HCT116 (cell line): ENCODE results near the gene EBLN1. TPM values are rescaled to one million over a fixed set of nuclear protein-coding genes. Genes with fewer than 3 reads are reported as not detected.

Experiments used
- ATAC-seq: fragments of 200-7000 bp; cut with Tn5 transposase; 2 replicates; pipeline ENCODE4 v1.9.1; 2020; ENCODE audit warnings: mild to moderate bottlenecking, moderate library complexity
- BruUV-seq: library from RNA; stranded (reverse); fragments of 400-500 nt; replicated peaks from 2 replicates; lab custom pipeline; 2021; lab: Mats Ljungman, UMichigan
- CTCF ChIA-PET: fragments of 300-600 bp; sonication (Branson Sonifier 250); formaldehyde crosslinking; loops from one replicate; lab custom pipeline; 2021; ENCODE audit warnings: antibody characterized with exemption; lab: Charles Lee
- POLR2A ChIA-PET: fragments of 300-600, 350-600 bp; sonication (Branson Sonifier 250); formaldehyde crosslinking; loops from one replicate; lab custom pipeline; 2021; ENCODE audit warnings: antibody characterized with exemption; lab: Charles Lee
- RAD21 ChIA-PET, 2 experiments: fragments of 300-600 bp; sonication (Branson Sonifier 250); formaldehyde crosslinking; loops; one replicate each; lab custom pipeline; 2023; ENCODE audit warnings: low total read pairs in 2 of 2; ENCODE audit not compliant: uncharacterized antibody in 2 of 2, unreplicated experiment in 2 of 2, low non-redundant PET in 1 of 2; lab: Charles Lee
- DNase-seq: peaks from one replicate; pipeline ENCODE4 v3.0.0-alpha.2; 2010; ENCODE audit warnings: low read depth, low spot score
- H2AFZ ChIP-seq: fragments of 200-600 bp; shearing (Covaris generic), sonication (generic); 2 replicates; pipeline ENCODE4 v1.6.1; 2017; ENCODE audit warnings: low read depth, mixed run types, mixed read lengths, antibody characterized with exemption, low read length; ENCODE audit not compliant: poor library complexity, severe bottlenecking
- H3K27ac ChIP-seq: 2 replicates; pipeline ENCODE4 v1.5.1; 2012; ENCODE audit warnings: low read depth, low read length
- H3K27me3 ChIP-seq: fragments of 200-600 bp; sonication (generic); 2 replicates; pipeline ENCODE4 v1.6.1; 2016; ENCODE audit warnings: mixed run types, low read length, mixed read lengths; ENCODE audit not compliant: insufficient read depth
- H3K36me3 ChIP-seq, 2 experiments: fragments of 200-500 bp in 1 of 2; fragments of 200-600 bp in 1 of 2; sonication (Bioruptor generic) in 1 of 2; sonication (generic) in 1 of 2; 2 replicates each; pipeline versions ENCODE4 v1.5.1 to v1.6.1; 2014 to 2016; ENCODE audit warnings: low read length in 2 of 2, inconsistent platforms in 1 of 2, mixed read lengths in 1 of 2, mixed run types in 1 of 2; ENCODE audit not compliant: insufficient read depth in 2 of 2, control insufficient read depth in 1 of 2
- H3K4me1 ChIP-seq, 2 experiments: fragments of 200-600 bp in 1 of 2; sonication (generic) in 1 of 2; 2 replicates each; pipeline versions ENCODE4 v1.5.1 to v1.6.1; 2012 to 2017; ENCODE audit warnings: low read length in 2 of 2, inconsistent platforms in 1 of 2, mild to moderate bottlenecking in 1 of 2, mixed read lengths in 1 of 2, mixed run types in 1 of 2, moderate library complexity in 1 of 2; ENCODE audit not compliant: insufficient read depth in 2 of 2, control insufficient read depth in 1 of 2
- H3K4me2 ChIP-seq: fragments of 200-600 bp; sonication (generic); 2 replicates; pipeline ENCODE4 v1.6.1; 2017; ENCODE audit warnings: mixed run types, low read length, mixed read lengths
- H3K4me3 ChIP-seq, 2 experiments: fragments of 200-600 bp in 1 of 2; sonication (generic) in 1 of 2; replicated peaks in 1 of 2; 2 replicates each; pipeline ENCODE4 v1.5.1; 2011 to 2016; ENCODE audit warnings: low read length in 2 of 2, control low read depth in 1 of 2, low read depth in 1 of 2, mild to moderate bottlenecking in 1 of 2, mixed read lengths in 1 of 2, mixed run types in 1 of 2
- H3K79me2 ChIP-seq: fragments of 200-600 bp; sonication (generic); 2 replicates; pipeline ENCODE4 v1.6.1; 2017; ENCODE audit warnings: mild to moderate bottlenecking, mixed run types, low read length, moderate library complexity, mixed read lengths; ENCODE audit not compliant: insufficient read depth
- H3K9ac ChIP-seq: fragments of 200-600 bp; sonication (generic); 2 replicates; pipeline ENCODE4 v1.6.1; 2016; ENCODE audit warnings: low read length, mixed read lengths
- H3K9me2 ChIP-seq: fragments of 200-600 bp; sonication (generic), shearing (Covaris generic); 2 replicates; pipeline ENCODE4 v1.6.1; 2017; ENCODE audit warnings: mixed run types, mild to moderate bottlenecking, moderate library complexity; ENCODE audit not compliant: insufficient read depth
- H3K9me3 ChIP-seq, 2 experiments: fragments of 200-500 bp in 1 of 2; fragments of 200-600 bp in 1 of 2; sonication (Bioruptor generic) in 1 of 2; sonication (generic) in 1 of 2; 2 replicates each; pipeline ENCODE4 v1.6.1; 2014 to 2017; ENCODE audit warnings: low read length in 2 of 2, mixed read lengths in 2 of 2, inconsistent platforms in 1 of 2, low read depth in 1 of 2, mild to moderate bottlenecking in 1 of 2, mixed run types in 1 of 2, moderate library complexity in 1 of 2; ENCODE audit not compliant: control insufficient read depth in 1 of 2, insufficient read depth in 1 of 2
- H4K20me1 ChIP-seq: fragments of 200-600 bp; sonication (generic), shearing (Covaris generic); 2 replicates; pipeline ENCODE4 v1.6.1; 2017; ENCODE audit warnings: mixed run types, mild to moderate bottlenecking, moderate library complexity; ENCODE audit not compliant: insufficient read depth
- CBX3 ChIP-seq: IDR thresholded peaks from 2 replicates; pipeline ENCODE4 v1.6.1; 2012; ENCODE audit warnings: low read depth
- CEBPB ChIP-seq: IDR thresholded peaks from 2 replicates; pipeline ENCODE4 v1.6.1; 2012; ENCODE audit warnings: low read depth
- EGR1 ChIP-seq: IDR thresholded peaks from 2 replicates; pipeline ENCODE4 v1.6.1; 2012; ENCODE audit warnings: low read depth
- ELF1 ChIP-seq: IDR thresholded peaks from 2 replicates; pipeline ENCODE4 v1.6.1; 2012; ENCODE audit warnings: low read depth, borderline replicate concordance
- EZH2 ChIP-seq: fragments of 200-600 bp; sonication (generic); IDR thresholded peaks from 2 replicates; pipeline ENCODE4 v1.6.1; 2017; ENCODE audit warnings: antibody characterized with exemption, mixed run types
- EZH2phosphoT487 ChIP-seq: fragments of 200-600 bp; IDR thresholded peaks from 2 replicates; pipeline ENCODE4 v1.6.1; 2018; ENCODE audit warnings: antibody characterized with exemption, borderline replicate concordance
- JUND ChIP-seq: IDR thresholded peaks from 2 replicates; pipeline ENCODE4 v1.6.1; 2012
- MAX ChIP-seq: IDR thresholded peaks from 2 replicates; pipeline ENCODE4 v1.6.1; 2012
- POLR2A ChIP-seq: IDR thresholded peaks from 2 replicates; pipeline ENCODE4 v1.7.0; 2011; ENCODE audit warnings: borderline replicate concordance; ENCODE audit not compliant: insufficient read depth, insufficient read length; ENCODE audit errors: extremely low read depth
- POLR2AphosphoS5 ChIP-seq: IDR thresholded peaks from 2 replicates; pipeline ENCODE4 v1.6.1; 2011; ENCODE audit warnings: mild to moderate bottlenecking, low read depth, low read length, moderate library complexity
- RAD21 ChIP-seq: IDR thresholded peaks from 2 replicates; pipeline ENCODE4 v1.6.1; 2012; ENCODE audit warnings: low read depth, mild to moderate bottlenecking
- SIN3A ChIP-seq: IDR thresholded peaks from 2 replicates; pipeline ENCODE4 v1.6.1; 2012; ENCODE audit warnings: low read depth
- SP1 ChIP-seq: IDR thresholded peaks from 2 replicates; pipeline ENCODE4 v1.6.1; 2012; ENCODE audit warnings: low read depth
- SRF ChIP-seq: IDR thresholded peaks from 2 replicates; pipeline ENCODE4 v1.6.1; 2012; ENCODE audit warnings: low read depth
- TCF7L2 ChIP-seq: IDR thresholded peaks from 2 replicates; pipeline ENCODE4 v1.7.0; 2011; ENCODE audit warnings: borderline replicate concordance, inconsistent platforms; ENCODE audit not compliant: insufficient read depth, insufficient read length; ENCODE audit errors: extremely low read depth
- YY1 ChIP-seq: IDR thresholded peaks from 2 replicates; pipeline ENCODE4 v1.6.1; 2011; ENCODE audit warnings: low read length, low read depth, moderate library complexity, mild to moderate bottlenecking; ENCODE audit not compliant: insufficient replicate concordance; ENCODE audit errors: extremely low read depth
- ZFX ChIP-seq: fragments of 450-650 bp; IDR thresholded peaks from 2 replicates; pipeline ENCODE4 v1.6.1; 2017
- ZNF274 ChIP-seq: fragments of 200-500 bp; sonication (Bioruptor generic); IDR thresholded peaks from 2 replicates; pipeline ENCODE4 v1.6.1; 2014; ENCODE audit warnings: mild to moderate bottlenecking, low read depth, low read length, inconsistent platforms
- intact Hi-C: fragments of 100-400 bp; cut with micrococcal nuclease; formaldehyde crosslinking; loops from 2 replicates; pipeline ENCODE4 v1.10.0; 2022
- total RNA-seq: library from RNA; stranded (reverse); gene quantifications from one replicate; pipeline ENCODE4 v1.2.1, GENCODE V29; 2021; ENCODE audit not compliant: unreplicated experiment
- TF ChIP-seq, protein P1 (sequence below): IDR thresholded peaks from 2 replicates; pipeline ENCODE4 v1.6.1; 2012; ENCODE audit warnings: low read depth
- TF ChIP-seq, protein P2 (sequence below): IDR thresholded peaks from 2 replicates; pipeline ENCODE4 v1.6.1; 2012
- TF ChIP-seq, protein P3 (sequence below): IDR thresholded peaks from 2 replicates; pipeline ENCODE4 v1.6.1; 2011; ENCODE audit warnings: mild to moderate bottlenecking, low read length, moderate library complexity; ENCODE audit not compliant: insufficient replicate concordance; ENCODE audit errors: extremely low read depth

EBLN1 gene
- total RNA-seq, 1 experiment from 2014 or later: not detected

DNA sequence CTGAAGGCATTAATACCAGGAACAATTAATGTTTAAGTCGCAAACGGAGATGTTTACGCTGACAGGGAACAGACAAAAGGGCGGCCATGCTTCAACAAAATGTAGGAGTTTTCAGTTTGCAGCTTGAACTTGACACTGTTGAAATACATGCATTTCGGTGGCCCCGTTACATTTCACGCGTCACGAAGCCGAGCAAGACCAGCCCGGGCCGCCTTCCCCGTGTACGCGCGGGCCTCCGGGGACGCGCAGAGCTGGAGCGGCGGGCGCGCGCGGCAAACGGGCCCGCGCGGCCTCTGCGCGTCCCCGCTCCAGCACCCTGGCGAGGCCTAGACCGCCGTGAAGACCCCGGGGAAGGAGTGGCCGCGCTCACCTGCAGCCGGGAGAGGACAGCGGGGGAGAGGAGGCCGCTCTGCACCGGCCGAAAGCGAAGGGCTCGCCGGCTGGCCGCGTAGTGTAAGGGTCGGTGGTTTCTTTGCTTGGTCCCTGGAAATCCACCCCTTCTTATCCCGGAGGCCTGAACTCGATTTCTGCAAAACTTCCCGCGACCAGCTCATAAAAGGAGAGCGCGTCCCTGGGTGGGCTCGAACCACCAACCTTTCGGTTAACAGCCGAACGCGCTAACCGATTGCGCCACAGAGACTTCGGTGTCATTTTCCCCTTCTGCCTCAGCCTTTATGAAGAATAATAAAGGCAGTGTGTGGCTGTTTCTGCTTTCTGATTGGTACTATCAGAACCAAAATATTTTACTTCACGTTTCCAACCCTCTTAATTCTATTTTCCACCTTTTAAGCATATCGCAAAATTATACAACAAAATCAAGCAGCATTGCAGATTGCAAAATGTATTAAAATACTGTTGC is 11.4 kb upstream of the EBLN1 start:
- H3K4me1 ChIP-seq: peaks cover 0 to 22% of the 10 kb centered on the region in 2 experiments; a peak in 3 of 4 replicates
- RAD21 ChIA-PET: no interaction called here
- peak overlapping the region; percentile 74 for H3K4me2 ChIP-seq
- H3K36me3 ChIP-seq: no peaks in the 10 kb centered on the region
- no TSS peak for BruUV-seq
- DNase-seq (peak; percentile 86), ATAC-seq (peak; percentile 90)
- peak overlapping the region; percentile 67 for H3K27ac ChIP-seq
- intact Hi-C loops: loop anchor here (10.0 kb wide), 1 partner anchor 214 kb away; no protein-coding TSS in a partner anchor
- H3K27me3 ChIP-seq: no peaks in the 10 kb centered on the region
- CTCF ChIA-PET: interaction anchor here (1.4 kb wide), 1 partner anchor 15 kb away, joined by 3 read pairs; no protein-coding TSS in a partner anchor
- peak overlapping the region; percentile 50 for H3K9ac ChIP-seq
- H2AFZ ChIP-seq: peak overlapping the region; percentile 93
- no peaks in the 10 kb centered on the region for H3K9me2 ChIP-seq
- no peaks in the 10 kb centered on the region for H4K20me1 ChIP-seq
- no peaks in the 10 kb centered on the region for H3K9me3 ChIP-seq
- peak overlapping the region; percentile 45 to 51 for H3K4me3 ChIP-seq
- POLR2A ChIA-PET: interaction anchor here (0.6 to 1.1 kb wide), 4 partner anchors 10 to 594 kb away, joined by 3 to 5 read pairs (median 4); no protein-coding TSS in a partner anchor
- H3K79me2 ChIP-seq: no peaks in the 10 kb centered on the region
- TF ChIP-seq EGR1 (no peak), POLR2A (no peak), RAD21 (no peak), CBX3 (peak; percentile 83), TCF7L2 (no peak), ELF1 (no peak), ZNF274 (no peak), EZH2 (no peak), MAX (peak; percentile 48), POLR2AphosphoS5 (peak; percentile 48; the same call in 1 of the 2 replicates), CEBPB (peak; percentile 94), EZH2phosphoT487 (no peak), YY1 (peak; percentile 65), JUND (no peak), SRF (no peak), SP1 (peak; percentile 19; the same call in 1 of the 2 replicates), SIN3A (peak; percentile 58), ZFX (peak; percentile 97)
- TF ChIP-seq, protein P1, sequence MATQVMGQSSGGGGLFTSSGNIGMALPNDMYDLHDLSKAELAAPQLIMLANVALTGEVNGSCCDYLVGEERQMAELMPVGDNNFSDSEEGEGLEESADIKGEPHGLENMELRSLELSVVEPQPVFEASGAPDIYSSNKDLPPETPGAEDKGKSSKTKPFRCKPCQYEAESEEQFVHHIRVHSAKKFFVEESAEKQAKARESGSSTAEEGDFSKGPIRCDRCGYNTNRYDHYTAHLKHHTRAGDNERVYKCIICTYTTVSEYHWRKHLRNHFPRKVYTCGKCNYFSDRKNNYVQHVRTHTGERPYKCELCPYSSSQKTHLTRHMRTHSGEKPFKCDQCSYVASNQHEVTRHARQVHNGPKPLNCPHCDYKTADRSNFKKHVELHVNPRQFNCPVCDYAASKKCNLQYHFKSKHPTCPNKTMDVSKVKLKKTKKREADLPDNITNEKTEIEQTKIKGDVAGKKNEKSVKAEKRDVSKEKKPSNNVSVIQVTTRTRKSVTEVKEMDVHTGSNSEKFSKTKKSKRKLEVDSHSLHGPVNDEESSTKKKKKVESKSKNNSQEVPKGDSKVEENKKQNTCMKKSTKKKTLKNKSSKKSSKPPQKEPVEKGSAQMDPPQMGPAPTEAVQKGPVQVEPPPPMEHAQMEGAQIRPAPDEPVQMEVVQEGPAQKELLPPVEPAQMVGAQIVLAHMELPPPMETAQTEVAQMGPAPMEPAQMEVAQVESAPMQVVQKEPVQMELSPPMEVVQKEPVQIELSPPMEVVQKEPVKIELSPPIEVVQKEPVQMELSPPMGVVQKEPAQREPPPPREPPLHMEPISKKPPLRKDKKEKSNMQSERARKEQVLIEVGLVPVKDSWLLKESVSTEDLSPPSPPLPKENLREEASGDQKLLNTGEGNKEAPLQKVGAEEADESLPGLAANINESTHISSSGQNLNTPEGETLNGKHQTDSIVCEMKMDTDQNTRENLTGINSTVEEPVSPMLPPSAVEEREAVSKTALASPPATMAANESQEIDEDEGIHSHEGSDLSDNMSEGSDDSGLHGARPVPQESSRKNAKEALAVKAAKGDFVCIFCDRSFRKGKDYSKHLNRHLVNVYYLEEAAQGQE: no peak
- TF ChIP-seq, protein P2, sequence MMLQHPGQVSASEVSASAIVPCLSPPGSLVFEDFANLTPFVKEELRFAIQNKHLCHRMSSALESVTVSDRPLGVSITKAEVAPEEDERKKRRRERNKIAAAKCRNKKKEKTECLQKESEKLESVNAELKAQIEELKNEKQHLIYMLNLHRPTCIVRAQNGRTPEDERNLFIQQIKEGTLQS: peak; percentile 100
- TF ChIP-seq, protein P3, sequence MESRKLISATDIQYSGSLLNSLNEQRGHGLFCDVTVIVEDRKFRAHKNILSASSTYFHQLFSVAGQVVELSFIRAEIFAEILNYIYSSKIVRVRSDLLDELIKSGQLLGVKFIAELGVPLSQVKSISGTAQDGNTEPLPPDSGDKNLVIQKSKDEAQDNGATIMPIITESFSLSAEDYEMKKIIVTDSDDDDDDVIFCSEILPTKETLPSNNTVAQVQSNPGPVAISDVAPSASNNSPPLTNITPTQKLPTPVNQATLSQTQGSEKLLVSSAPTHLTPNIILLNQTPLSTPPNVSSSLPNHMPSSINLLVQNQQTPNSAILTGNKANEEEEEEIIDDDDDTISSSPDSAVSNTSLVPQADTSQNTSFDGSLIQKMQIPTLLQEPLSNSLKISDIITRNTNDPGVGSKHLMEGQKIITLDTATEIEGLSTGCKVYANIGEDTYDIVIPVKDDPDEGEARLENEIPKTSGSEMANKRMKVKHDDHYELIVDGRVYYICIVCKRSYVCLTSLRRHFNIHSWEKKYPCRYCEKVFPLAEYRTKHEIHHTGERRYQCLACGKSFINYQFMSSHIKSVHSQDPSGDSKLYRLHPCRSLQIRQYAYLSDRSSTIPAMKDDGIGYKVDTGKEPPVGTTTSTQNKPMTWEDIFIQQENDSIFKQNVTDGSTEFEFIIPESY: peak; percentile 26
